GDM1 (cell line): Measurements from ENCODE around the gene CCN2.

Experiments
- DNase-seq: peaks from one replicate; lab custom pipeline; 2025; lab: John Stamatoyannopoulos, UW

The CCN2 gene, protein sequence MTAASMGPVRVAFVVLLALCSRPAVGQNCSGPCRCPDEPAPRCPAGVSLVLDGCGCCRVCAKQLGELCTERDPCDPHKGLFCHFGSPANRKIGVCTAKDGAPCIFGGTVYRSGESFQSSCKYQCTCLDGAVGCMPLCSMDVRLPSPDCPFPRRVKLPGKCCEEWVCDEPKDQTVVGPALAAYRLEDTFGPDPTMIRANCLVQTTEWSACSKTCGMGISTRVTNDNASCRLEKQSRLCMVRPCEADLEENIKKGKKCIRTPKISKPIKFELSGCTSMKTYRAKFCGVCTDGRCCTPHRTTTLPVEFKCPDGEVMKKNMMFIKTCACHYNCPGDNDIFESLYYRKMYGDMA

DNA sequence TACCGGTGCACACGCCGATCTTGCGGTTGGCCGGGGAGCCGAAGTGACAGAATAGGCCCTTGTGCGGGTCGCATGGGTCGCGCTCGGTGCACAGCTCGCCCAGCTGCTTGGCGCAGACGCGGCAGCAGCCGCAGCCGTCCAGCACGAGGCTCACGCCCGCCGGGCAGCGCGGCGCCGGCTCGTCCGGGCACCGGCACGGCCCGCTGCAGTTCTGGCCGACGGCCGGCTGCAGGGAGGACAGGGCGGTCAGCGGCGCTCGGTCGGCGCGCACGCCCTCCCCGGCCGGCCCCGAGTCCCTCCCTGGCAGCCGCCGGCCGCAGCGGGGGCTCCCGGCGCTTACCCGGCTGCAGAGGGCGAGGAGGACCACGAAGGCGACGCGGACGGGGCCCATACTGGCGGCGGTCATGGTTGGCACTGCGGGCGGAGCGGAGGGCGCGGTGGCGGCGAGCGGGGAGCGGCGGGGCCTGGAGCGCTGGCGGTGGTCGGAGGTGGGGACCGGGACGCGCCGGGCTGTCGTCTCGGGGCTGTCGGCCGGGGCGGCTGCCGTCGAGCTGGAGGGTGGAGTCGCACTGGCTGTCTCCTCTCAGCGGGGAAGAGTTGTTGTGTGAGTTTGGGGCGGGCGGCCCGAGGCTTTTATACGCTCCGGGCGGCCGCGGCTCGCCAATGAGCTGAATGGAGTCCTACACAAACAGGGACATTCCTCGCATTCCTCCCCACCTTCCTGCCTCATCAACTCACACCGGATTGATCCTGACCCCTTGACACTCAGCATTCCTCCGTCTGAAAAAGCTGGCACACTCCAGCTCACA is at the start of gene CCN2:
Gene CCN2 (minus strand): TSS at position 606 of the 809 bp plus-strand sequence. CDS start 200 bp downstream, at position 406.
- DNase-seq, result peak; percentile 23

DNA sequence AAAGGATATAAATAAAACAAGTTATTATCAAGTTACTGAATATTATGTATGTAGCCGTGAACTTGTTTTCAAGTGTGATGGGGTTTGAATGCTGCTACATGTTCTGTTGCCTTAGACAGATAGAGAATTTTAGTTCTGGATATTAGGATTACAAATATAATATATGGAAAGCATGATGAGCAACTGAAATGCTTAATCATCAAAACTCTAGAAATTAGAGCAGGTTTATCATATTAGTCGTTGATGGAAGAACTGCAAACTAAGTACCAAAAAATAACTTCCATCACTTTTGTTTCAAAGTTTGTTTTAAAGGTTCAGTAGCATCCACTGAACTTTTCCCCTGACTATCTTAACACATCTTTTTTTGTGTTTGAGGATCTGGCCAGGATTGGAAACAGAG is 49.1 kb upstream of the CCN2 start:
- DNase-seq, result no peak

DNA sequence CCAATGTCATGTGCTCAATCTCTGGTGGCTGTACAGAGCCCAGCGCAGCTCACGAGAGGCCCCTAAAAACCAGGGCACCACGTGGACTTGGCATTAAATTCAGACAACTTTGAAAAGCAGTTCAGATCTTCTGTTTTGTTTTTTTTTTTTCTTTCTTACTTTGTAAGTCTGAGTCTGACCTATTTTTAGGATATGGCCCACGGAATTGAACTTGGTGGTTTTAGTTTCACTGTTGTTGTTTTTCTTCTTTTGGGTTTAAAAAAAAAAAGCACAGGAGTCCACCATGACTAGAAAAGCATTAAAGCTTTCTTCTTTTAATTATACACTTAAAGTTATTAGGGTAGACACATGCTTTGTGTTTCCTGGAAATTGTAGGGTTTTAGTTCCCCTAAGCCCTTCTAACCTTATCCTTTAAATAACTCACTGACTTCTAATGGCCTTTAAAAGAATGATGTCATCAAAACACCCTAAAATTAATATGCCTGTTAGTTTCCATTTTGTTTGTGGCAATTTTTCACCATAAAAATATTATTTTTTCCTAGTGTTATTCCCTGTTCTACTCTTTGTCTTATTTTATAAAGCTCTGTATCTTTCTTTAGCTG is 48.5 kb upstream of the CCN2 start:
- no peak for DNase-seq

DNA sequence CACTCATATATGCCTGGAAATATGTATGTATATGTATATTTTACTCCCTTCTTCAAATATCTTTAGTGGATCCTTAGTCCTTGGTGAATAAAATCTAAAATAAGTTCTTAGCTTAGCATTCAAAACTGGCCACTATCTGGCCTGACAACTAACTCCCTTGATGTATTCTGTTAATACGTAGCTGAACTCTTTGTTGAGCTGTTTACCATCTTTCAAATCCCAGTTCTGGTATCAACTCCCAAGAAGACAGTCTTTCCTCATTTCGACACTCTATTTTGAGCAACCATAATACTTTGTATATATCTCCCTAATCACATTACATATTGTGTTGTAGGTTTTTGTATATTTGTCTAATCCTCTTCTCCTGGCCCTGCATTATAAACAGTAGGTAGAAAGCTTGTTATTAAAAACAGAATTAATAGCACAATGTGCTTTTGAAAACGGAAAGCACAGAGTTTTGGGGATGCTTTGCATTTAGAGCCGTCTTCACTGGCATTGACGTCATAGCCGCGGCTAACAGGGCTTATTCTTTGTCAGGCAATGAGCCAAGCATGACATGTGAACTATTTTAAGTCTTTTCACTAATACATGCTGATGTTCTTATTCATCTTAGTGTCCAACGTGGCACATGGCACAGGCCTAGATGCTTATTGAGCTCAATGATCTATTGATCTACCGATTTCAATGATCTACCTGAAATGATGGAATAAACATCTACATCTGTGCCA is 47.2 kb upstream of the CCN2 start:
- DNase-seq, result no peak

DNA sequence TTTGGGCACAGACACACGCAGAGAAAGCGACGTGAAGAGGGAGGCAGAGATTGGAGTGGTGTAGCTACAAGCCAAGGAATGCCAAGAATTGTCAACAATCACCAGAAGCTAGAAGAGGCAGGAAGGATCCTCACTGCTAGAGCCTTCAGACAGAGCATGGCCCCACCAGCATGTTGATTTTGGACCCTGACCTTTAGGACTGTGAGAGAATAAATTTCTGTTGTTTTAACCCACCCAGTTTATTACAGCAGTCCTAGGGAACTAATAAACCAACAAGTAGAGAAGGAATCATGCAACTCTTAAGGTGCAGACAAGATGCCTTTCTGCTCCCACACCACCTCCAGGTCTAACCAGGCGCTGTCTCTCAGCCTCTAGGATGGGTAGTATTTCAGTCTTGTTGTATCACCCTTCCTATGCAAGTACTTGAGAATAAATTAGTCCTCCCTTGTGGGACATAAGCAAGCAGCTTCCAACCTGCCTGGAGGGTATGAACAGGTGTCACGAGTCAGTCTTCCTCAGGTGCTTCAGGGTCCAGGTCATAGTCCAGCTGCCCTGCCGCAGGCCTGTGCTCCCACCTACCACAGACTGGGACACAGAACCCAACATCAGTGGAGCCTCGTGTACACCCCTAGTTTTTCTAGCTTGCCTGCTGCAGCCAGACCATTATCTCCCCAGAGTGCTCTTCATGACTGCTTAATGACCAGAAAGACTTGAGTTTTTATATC is 46.4 kb upstream of the CCN2 start:
- DNase-seq, result no peak

DNA sequence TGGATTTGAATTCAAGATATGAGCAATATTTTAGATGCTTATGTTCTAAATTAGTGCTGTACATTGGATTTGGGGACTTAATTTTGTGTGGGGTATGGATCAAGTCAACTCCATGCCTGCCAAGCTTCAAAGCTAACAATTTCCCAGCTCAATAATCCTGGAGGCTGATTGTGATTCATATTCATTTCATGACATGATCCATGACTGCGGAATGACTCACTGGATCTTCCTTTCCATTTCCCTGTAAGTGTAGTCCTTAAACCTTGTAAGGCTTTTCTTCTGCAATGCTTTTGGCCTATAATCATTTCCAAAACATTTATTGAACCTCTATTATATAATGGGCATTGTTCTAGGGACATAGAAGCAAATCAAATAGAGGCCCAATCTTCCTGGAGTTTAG is 44.7 kb upstream of the CCN2 start:
- no peak for DNase-seq

DNA sequence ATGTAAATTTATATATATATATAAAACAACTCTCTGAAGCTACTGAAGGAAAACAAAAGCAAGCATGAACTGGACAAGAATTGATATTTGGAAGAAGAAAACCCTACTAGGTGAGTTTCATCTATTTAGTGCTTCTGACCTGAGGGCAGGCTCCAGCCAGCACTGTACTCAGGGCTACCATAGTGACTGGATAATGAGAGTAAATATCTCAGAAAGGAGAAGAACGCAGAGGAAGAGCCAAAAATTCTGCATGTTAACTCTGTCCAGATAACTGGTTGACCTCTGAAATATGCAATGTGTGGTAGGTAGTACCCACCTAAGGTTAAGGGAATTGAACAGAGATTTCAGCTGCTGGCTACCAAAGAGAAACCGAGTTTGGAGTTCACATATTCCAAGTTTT is 41.4 kb upstream of the CCN2 start:
- DNase-seq, result no peak

DNA sequence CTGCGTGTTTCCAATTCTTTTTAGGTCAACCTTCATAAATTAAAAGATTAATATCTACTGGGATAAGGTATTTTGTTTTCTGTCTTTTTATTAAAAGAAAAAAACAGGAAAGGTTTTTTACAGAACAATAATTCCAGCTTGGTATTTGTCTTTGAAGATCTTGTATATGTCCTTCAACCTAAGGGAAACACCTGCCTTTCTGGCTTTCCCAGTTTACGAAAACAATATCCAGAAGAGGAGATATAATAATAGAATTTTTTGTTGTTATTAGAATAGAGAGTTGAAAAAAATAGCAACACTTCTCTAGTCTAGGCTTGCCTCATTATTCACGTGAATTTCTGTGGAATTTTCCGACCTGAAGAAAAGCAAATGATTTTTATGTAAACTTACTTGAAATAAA is 37.9 kb upstream of the CCN2 start:
- DNase-seq, result no peak

DNA sequence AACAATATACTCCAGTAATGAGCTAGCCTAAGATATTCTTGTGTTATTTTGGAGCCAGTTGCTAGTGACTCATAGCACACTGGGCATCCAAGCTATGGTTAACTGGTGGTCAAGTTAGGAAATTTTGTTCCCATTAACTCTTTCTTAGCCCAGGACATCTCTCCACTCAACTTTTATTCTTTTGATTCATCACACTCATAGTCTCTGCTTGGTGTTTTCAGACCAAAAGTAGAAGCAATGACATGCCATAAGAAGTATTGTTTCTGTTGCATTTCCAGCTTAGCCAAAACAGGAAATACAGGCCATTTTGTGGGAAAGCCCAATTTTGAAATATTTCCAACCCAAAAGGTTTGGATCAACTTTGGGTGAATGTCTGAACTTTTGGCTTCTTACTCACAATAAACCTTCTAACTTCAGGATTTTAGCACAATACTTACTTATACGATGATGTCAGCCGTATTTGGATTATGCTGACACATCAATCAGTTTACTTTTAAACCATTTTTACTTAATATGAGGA is 31.6 kb upstream of the CCN2 start:
- DNase-seq, result no peak

DNA sequence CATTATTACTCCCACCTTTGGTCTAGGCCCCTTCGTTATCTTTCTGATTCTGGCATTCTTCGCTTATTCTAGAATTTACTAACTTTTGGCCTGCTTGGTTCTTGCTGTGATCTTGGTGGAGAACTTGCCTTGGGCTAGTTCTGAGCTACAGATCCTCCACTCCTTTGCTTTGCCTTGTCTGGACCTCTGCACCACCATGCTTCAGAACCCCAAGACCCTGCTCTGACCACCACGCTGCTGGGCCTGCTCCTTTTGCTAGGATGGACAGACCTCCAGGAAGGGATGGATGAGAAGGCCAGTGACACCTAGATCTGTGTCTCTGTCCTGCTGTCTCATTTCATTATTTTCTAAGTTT is 30.4 kb upstream of the CCN2 start:
- DNase-seq, result no peak

DNA sequence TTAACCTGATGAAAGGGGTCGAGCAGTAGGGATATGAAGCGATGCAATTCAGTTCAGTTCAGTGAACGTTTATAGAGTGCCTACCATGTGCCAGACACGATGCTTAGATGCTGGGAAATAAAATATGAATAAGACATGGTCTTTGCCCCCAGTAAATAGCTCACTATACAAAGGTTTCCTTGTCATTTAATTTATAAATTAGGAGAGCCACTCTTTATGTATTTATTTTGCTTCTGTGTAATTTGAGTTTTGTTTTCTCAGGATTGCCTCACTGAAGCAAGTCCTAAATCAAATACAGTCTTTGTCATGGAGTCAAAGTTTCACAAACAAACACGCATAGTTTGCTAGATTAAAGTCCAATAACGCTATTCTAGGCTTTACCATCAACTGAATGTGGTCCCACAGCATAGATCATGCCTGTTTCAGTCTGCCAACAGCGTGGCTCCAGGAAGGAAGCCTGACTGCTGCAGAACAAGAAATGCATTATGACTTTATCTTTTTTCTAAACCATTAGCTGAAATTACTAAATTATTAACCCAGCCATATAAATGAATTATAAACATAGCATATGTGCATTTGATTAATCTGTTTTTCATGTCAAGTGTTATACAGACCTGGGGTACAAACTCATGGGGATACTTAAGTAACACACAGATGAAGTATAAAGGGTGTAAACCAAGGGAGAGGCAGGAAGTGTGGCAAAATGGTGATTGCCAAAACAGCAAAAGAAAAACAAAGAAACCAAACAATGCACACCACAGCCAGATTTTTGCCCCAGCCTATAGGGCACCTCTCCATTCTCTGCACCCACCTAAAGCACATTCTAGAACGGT is 29.8 kb upstream of the CCN2 start:
- no peak for DNase-seq

DNA sequence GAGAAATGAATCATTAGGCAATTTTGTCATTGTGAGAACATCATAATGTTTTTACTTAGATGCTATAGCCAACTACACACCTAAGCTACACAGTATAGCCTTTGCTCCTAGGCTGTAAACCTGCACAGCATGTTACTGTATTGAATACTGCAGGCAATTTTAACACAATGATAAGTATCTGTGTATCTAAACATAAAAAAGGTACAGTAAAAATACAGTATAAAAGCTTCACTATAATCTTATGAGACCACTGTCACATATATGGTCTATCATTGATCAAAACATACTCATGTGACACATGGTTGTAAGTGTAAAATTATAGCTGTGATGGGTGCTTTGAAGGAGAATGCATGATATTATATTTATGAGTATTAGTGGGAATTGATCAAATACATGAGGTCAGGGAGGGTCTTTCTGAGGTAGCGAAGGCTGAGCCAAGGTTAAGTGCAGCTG is 29.2 kb upstream of the CCN2 start:
- DNase-seq, result no peak

DNA sequence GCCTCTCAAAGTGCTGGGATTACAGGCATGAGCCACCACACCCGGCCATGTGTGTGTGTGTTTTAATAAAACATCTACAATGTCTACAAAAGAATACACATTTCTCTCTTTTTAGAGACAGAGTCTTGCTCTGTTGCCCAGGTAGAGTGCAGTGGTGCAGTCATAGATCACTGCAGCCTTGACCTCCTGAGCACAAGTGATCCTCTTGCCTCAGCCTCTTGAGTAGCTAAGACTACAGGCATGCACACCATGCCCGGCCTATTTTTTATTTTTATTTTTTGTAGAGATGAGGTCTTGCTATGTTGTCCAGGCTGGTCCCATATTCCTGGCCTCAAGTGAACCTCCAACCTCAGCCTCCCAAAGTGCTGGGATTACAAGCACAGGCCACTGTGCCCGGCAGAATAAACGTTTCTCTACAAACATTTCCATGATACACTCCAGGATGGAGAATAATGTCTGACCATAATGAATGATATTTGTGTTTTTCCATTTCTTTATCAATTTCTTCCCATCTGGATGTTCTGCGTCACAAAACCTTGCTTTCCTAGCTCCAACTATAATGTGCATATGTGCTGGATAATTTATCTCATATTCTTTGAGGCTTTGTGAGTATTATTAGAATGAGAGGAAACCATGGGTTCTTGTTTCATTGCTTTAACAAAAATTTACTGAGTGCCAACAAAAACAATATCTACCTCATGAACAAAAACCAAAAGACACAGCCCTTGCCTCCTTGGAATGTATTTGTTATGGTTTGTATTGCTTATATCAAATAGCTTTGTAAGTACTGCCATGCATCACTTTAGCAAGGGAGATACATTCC is 28.6 kb upstream of the CCN2 start:
- DNase-seq, result no peak

DNA sequence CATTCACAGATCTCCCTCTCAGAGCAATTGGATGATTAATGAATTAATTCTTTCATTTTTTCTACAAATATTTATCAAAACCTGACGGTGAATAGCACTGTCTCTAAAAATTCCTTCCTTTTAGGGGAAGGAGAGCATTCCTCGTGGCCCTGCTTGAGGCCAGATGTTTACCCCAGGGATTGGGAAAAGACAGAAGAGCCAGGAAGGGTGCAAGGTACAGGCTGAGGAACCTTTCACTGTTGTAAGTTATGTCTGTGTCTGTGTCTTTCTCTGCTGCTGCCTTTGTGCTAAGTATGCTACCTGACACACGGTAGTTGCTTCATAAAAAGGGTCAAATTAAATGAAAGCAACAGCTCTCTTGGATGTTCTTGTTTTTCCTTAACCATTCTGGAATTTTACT is 27.4 kb upstream of the CCN2 start:
- no peak for DNase-seq

DNA sequence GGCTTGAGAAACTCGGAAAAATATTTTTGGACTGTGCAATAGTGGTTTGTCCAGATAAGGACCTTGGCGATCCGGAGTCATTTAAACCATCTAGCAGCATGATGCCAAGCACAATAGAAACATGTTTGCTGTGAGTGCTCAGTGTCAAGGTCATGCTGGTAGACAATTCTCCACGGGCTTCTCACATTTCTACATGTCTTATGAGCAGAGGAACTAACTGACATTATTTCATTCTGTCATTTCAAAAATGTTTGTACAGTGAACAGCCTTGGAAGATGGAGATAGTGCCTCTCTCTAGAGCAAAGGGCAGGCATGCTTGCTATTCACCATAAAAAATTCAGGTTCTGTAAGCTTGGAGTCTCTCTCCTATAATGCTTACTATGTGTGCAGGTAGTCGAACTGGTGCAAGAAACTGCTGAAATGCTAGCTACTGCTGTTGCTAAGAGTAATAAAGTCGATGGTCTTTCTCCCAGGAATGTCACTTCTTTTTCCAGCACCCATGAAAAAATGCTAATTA is 25.4 kb upstream of the CCN2 start:
- DNase-seq, result no peak

DNA sequence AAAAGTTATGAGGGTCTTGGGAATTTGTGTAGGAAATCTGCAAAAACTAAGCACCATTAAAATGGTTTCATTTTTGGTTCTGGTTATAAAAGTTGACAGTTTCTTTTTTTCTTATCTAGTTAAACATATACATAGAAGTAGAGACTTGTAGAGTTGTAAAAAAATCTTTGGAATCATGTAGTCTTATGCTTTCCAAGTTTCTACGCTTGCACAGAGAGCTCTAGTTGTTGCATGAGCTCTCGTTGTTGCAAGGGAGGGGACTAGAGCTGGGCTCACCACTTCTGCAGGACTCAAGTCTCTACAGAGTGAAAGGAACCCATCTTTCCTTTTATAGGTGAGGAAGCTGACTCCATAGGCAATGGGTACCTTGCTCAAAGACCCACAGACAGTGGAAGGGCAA is 21.6 kb upstream of the CCN2 start:
- DNase-seq, result no peak

DNA sequence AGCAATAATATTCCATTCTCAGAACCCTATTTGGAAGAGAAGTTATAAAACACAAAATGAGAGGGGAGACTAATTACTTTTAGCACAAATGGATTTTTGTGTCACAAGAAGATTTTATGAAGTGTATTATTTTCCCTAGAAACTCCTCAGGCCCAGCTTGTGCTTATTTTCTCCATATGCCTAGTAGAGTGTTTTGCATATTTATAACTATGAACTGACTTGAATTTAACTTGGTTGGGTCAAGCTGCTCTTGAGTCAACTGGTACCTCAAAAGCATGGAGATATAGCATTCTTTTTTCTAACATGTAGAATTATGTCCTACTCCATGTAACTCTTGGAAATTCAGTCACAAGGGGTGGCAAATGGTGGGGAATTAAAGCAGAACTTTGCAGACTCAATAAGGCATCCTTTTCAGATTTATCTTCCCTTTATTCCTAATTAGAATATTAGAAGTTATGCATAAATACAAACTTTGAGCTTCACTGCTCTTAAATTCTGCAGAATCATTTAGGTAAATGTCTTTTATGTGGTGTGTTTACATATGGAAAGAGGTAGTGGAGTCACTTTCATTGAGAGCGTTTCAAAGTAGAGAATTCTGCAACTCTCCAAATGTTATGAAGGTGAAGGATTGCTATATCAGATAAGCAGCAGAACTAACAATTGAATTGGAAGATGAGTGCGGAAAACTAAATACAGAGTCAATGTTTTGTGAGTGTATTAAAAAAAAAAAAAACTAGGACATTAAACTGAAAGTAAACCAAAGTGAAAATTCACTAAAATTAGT is 19.1 kb upstream of the CCN2 start:
- DNase-seq, result no peak

DNA sequence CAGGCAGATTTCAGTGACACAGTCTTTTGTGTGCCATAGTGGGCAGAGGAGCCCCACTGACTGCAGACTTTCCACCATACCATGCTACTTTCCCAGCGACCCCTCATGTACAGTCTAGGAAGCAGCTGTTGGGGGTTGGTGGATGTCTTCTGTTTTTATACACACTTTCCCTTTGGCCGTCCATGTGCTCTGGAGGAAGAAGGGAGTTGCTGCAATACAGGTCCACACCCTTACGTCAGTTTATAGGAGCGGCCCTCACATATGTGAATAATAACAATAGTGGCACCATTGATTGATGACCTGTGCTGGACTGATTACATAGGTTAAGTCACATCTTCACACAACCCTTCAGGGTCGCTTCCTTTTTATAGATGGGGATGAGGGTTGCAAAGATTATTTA is 17.5 kb upstream of the CCN2 start:
- no peak for DNase-seq

DNA sequence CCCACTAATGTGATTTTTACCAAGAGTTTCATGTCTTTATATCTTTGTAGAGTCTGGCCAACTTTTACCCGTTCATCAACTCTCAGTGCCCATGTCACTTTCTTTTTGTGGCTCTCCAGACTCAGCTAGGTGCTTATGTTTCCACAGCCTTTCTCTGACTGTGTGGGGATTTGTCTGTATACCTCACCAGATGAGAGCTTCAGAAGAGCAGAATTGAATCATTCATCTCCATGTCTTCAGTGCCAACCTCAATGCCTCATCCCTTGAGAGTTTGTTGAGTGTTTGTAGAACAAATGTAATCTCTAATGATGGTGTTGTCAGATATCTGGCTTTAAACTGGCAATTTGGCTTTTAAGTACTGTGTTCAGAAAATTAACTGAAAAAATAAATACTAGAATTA is 16.8 kb upstream of the CCN2 start:
- DNase-seq, result no peak
